B cell (primary cell): ENCODE data around the gene TMEM87B. TPM values are rescaled to one million over a fixed set of nuclear protein-coding genes. Genes with fewer than 3 reads are reported as not detected.

Experiments used
- ATAC-seq: fragments of 200-7000 bp; cut with Tn5 transposase; one replicate; pipeline ENCODE4 v1.10.0; 2021; ENCODE audit warnings: low read depth, mild to moderate bottlenecking, moderate number of reproducible peaks, moderate library complexity
- CTCF ChIA-PET: fragments of 350-600 bp; sonication (Branson Sonifier 250); formaldehyde crosslinking; loops from one replicate; lab custom pipeline; 2021; ENCODE audit warnings: antibody characterized with exemption, inconsistent platforms; lab: Charles Lee
- POLR2A ChIA-PET: fragments of 350-600 bp; sonication (Branson Sonifier 250); formaldehyde crosslinking; loops from one replicate; lab custom pipeline; 2021; ENCODE audit warnings: antibody characterized with exemption; lab: Charles Lee
- DNase-seq: peaks from one replicate; pipeline ENCODE4 v3.0.0; 2013
- H2AFZ ChIP-seq: 2 replicates; pipeline ENCODE4 v1.6.1; 2012; ENCODE audit warnings: mild to moderate bottlenecking, low read depth, low read length; ENCODE audit not compliant: insufficient read depth, poor library complexity, severe bottlenecking
- H3K27ac ChIP-seq, 2 donors: 1 replicate in 1 of 2; 2 replicates in 1 of 2; pipeline ENCODE4 v1.5.1; 2012 to 2013; ENCODE audit warnings: low read length in 2 of 2, mild to moderate bottlenecking in 2 of 2, moderate library complexity in 1 of 2
- H3K27me3 ChIP-seq, 4 experiments: fragments of 200-600 bp in 1 of 4; sonication (generic) in 1 of 4; replicated peaks in 1 of 4; 1 replicate in 2 of 4; 2 replicates in 2 of 4; pipeline versions ENCODE4 v1.6.1 to v1.7.0; 2013 to 2016; ENCODE audit warnings: low read length in 3 of 4, mild to moderate bottlenecking in 2 of 4, mixed read lengths in 1 of 4, moderate library complexity in 1 of 4; ENCODE audit not compliant: insufficient read depth in 4 of 4, control insufficient read depth in 3 of 4; ENCODE audit errors: control extremely low read depth in 1 of 4
- H3K36me3 ChIP-seq, 2 experiments: replicated peaks in 1 of 2; 1 replicate in 1 of 2; 2 replicates in 1 of 2; pipeline versions ENCODE4 v1.6.1 to v1.7.1; 2013; ENCODE audit warnings: low read length in 1 of 2; ENCODE audit not compliant: insufficient read depth in 2 of 2, control insufficient read depth in 1 of 2; ENCODE audit errors: control extremely low read depth in 1 of 2, extremely low read depth in 1 of 2
- H3K4me1 ChIP-seq, 2 donors: fragments of 200-600 bp in 1 of 2; sonication (generic) in 1 of 2; 1 replicate in 1 of 2; 2 replicates in 1 of 2; pipeline versions ENCODE4 v1.5.1 to v1.6.1; 2013 to 2017; ENCODE audit warnings: low read length in 2 of 2; ENCODE audit not compliant: control insufficient read depth in 2 of 2, insufficient read depth in 2 of 2
- H3K4me2 ChIP-seq: replicated peaks from 2 replicates; pipeline ENCODE3; 2012; ENCODE audit warnings: mild to moderate bottlenecking, low read depth, low read length; ENCODE audit not compliant: poor library complexity, severe bottlenecking
- H3K4me3 ChIP-seq, 5 experiments: fragments of 200-600 bp in 1 of 5; sonication (generic) in 1 of 5; 1 replicate in 3 of 5; 2 replicates in 2 of 5; pipeline versions ENCODE4 v1.5.1 to v1.7.0; 2011 to 2016; ENCODE audit warnings: low read length in 4 of 5, mild to moderate bottlenecking in 4 of 5, low read depth in 2 of 5, control low read depth in 1 of 5, moderate library complexity in 1 of 5; ENCODE audit not compliant: insufficient read depth in 1 of 5; ENCODE audit errors: control extremely low read depth in 1 of 5, extremely low read depth in 1 of 5
- H3K79me2 ChIP-seq: fragments of 200-600 bp; sonication (generic); one replicate; pipeline ENCODE4 v1.6.0; 2016; ENCODE audit warnings: low read length; ENCODE audit not compliant: control insufficient read depth, insufficient read depth
- H3K9ac ChIP-seq: fragments of 200-600 bp; sonication (generic); 2 replicates; pipeline ENCODE4 v1.6.1; 2017; ENCODE audit warnings: mild to moderate bottlenecking, low read length, moderate library complexity
- H3K9me3 ChIP-seq, 3 donors: one replicate each; pipeline versions ENCODE4 v1.6.1 to v1.7.1; 2013; ENCODE audit warnings: low read length in 2 of 3; ENCODE audit not compliant: control insufficient read depth in 2 of 3, insufficient read depth in 1 of 3; ENCODE audit errors: control extremely low read depth in 1 of 3
- H4K20me1 ChIP-seq: 2 replicates; pipeline ENCODE4 v1.6.0; 2012; ENCODE audit warnings: mild to moderate bottlenecking, low read length; ENCODE audit not compliant: insufficient read depth, control insufficient read depth, poor library complexity, severe bottlenecking
- H3K27ac Mint-ChIP-seq: one replicate; pipeline ENCODE4 v1.8.0; 2021; ENCODE audit warnings: mixed read lengths
- H3K27me3 Mint-ChIP-seq: one replicate; pipeline ENCODE4 v1.8.0; 2021; ENCODE audit warnings: mixed read lengths
- H3K4me1 Mint-ChIP-seq: one replicate; pipeline ENCODE4 v1.8.0; 2021; ENCODE audit warnings: mixed read lengths
- H3K4me3 Mint-ChIP-seq: one replicate; pipeline ENCODE4 v1.8.0; 2021; ENCODE audit warnings: mixed read lengths
- H3K9me3 Mint-ChIP-seq: one replicate; pipeline ENCODE4 v1.8.0; 2022; ENCODE audit warnings: mixed read lengths; ENCODE audit not compliant: insufficient read depth
- EZH2 ChIP-seq: IDR thresholded peaks from 2 replicates; pipeline ENCODE4 v1.6.1; 2012; ENCODE audit warnings: borderline replicate concordance, low read depth, mild to moderate bottlenecking, moderate library complexity, low read length; ENCODE audit not compliant: insufficient read depth, poor library complexity, severe bottlenecking
- WGBS: methylation state at CpG from one replicate; pipeline ENCODE4 v1.1.5; 2013; ENCODE audit warnings: missing lambda C conversion rate; ENCODE audit not compliant: insufficient coverage; 5-methylcytosine and 5-hydroxymethylcytosine counted together
- intact Hi-C: fragments of 100-400 bp; cut with micrococcal nuclease; formaldehyde crosslinking; loops from one replicate; pipeline ENCODE4 v1.10.0; 2022
- polyA plus RNA-seq: library from polyadenylated mRNA; depleted of rRNA; stranded (reverse); fragments of >200 nt; gene quantifications from 2 replicates; pipeline ENCODE4 v1.2.3, GENCODE V29; 2012
- total RNA-seq, 2 donors: library from RNA; stranded (reverse); fragments of 120-200 nt in 1 of 2; gene quantifications; 1 replicate in 1 of 2; 2 replicates in 1 of 2; pipeline versions ENCODE4 v1.2.3 to v1.2.4, GENCODE V29; 2013 to 2022
- TF ChIP-seq, protein P1 (sequence below): fragments of 200-600 bp; IDR thresholded peaks from one replicate; pipeline ENCODE4 v1.8.0; 2022; ENCODE audit warnings: antibody characterized with exemption, mild to moderate bottlenecking

TMEM87B gene
- total and polyA plus RNA-seq, 2 donors (not counting 1 experiment from before 2014, with no cell fraction given): 9.4 to 21.0 TPM

DNA sequence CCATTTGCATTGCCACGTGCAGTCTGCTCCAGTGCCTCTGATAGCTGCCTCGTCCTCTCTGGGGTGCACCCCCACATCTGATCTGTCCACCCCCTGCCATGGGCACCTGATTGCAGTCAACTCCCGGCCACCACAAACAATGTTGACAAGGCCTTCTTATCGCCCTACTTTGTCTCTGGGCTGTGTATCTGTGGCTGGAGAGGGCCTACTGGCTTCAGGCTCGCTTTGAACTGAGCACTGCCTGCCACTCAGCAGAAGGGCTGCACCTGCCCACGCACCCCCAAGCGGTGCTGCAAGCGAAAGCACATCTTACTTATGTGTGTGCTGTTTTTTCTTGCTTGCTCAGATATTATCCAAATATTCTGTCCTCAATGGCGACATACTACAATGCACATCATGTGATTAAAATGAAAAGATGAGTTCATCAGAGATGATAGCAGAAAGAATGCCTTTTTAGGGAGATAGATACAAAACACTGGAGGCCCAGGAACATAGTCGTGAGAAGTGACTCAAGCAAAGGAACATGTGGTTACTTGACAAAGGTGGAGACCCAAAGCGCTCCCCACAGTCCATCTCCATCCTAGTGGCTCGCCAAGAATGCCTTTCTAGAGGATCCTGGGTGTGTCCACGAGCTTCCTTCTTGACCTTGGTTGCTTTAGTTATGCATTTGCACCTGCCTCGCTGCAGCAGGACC is 111.9 kb downstream of the TMEM87B start:
- H3K36me3 ChIP-seq: no peaks in the 10 kb centered on the region
- no peaks in the 10 kb centered on the region for H3K4me1 ChIP-seq
- no peak overlapping the region for H2AFZ ChIP-seq
- Mint-ChIP-seq H3K27ac (no peak overlapping the region), H3K9me3 (no peaks in the 10 kb centered on the region), H3K4me3 (no peak overlapping the region), H3K4me1 (no peaks in the 10 kb centered on the region), H3K27me3 (peaks cover 4% of the 10 kb centered on the region)
- H3K4me2 ChIP-seq: no peak overlapping the region
- no peaks in the 10 kb centered on the region for H4K20me1 ChIP-seq
- POLR2A ChIA-PET: no interaction called here
- no peak overlapping the region for H3K9ac ChIP-seq
- 85% methylated on average over 9 of the region's 14 CpGs for WGBS
- H3K9me3 ChIP-seq: no peaks in the 10 kb centered on the region
- DNase-seq (no peak), ATAC-seq (no peak)
- intact Hi-C loops: no loop called here
- no peaks in the 10 kb centered on the region for H3K27me3 ChIP-seq
- no peak for TF ChIP-seq EZH2
- TF ChIP-seq, protein P1, sequence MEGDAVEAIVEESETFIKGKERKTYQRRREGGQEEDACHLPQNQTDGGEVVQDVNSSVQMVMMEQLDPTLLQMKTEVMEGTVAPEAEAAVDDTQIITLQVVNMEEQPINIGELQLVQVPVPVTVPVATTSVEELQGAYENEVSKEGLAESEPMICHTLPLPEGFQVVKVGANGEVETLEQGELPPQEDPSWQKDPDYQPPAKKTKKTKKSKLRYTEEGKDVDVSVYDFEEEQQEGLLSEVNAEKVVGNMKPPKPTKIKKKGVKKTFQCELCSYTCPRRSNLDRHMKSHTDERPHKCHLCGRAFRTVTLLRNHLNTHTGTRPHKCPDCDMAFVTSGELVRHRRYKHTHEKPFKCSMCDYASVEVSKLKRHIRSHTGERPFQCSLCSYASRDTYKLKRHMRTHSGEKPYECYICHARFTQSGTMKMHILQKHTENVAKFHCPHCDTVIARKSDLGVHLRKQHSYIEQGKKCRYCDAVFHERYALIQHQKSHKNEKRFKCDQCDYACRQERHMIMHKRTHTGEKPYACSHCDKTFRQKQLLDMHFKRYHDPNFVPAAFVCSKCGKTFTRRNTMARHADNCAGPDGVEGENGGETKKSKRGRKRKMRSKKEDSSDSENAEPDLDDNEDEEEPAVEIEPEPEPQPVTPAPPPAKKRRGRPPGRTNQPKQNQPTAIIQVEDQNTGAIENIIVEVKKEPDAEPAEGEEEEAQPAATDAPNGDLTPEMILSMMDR: no peak
- CTCF ChIA-PET: no interaction called here
- no peaks in the 10 kb centered on the region for H3K79me2 ChIP-seq
- no peak overlapping the region for H3K4me3 ChIP-seq
- H3K27ac ChIP-seq: no peak overlapping the region

DNA sequence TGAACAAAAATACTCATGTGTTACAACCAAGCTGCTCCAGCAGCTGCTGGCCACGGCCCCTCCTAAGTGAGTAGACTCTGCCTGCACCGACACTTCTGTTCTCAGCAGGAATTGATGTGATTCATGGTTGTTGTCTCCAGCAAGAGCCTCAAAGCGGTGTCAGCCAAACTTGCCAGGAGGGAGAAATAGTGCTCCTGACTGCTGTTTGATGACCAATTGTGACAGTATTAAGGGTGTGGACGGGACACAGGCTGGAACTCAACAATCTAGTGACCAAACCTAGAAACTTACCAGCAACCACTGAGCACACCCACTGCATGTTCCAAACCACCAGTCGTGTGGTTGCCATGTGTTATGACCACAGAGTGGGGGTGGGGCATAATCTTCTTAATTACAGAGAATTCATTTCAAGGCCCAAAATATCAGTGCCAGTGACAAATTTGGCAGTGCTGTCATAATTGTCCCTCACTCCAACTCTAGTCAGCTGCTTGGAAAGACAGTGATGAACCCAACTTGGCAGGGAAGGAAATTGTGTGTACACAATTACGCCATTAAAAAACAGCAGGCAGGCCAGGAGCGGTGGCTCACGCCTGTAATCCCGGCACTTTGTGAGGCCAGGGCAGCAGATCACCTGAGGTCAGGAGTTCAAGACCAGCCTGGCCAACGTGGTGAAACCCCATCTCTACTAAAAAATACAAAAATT is 113.5 kb downstream of the TMEM87B start:
- Mint-ChIP-seq H3K4me1 (no peaks in the 10 kb centered on the region), H3K4me3 (no peak overlapping the region), H3K27ac (no peak overlapping the region), H3K9me3 (no peaks in the 10 kb centered on the region), H3K27me3 (peaks cover 4% of the 10 kb centered on the region)
- CTCF ChIA-PET: interaction anchor here (0.6 kb wide), 1 partner anchor 276 kb away, joined by 6 read pairs; no protein-coding TSS in a partner anchor
- Histone ChIP-seq H3K4me2 (no peak overlapping the region), H3K27ac (no peak overlapping the region), H3K4me3 (no peak overlapping the region), H3K9me3 (no peaks in the 10 kb centered on the region), H3K9ac (no peak overlapping the region), H3K36me3 (no peaks in the 10 kb centered on the region), H3K27me3 (no peaks in the 10 kb centered on the region), H3K4me1 (no peaks in the 10 kb centered on the region), H4K20me1 (no peaks in the 10 kb centered on the region), H2AFZ (no peak overlapping the region), H3K79me2 (no peaks in the 10 kb centered on the region)
- DNase-seq: no peak
- ATAC-seq: no peak
- intact Hi-C loops: no loop called here
- POLR2A ChIA-PET: no interaction called here
- no peak for TF ChIP-seq EZH2
- TF ChIP-seq, protein P1: no peak
- WGBS: 86% methylated on average over 7 of the region's 10 CpGs
